Measurements from ENCODE around the gene IPO4.

GRCh38 chr14:24235804-24236688 lies 47.4 kb upstream of the IPO4 start:
- TF ChIP-seq EZH2 (IDR thresholded peaks at IDR 0.05; ENCODE audit: borderline replicate concordance, low read depth, low read length, poor library complexity, severe bottlenecking) (no peak), CTCF (conservative IDR thresholded peaks at IDR 0.05; ENCODE audit: low read depth, low read length) (no peak)
